Retinal pigment epithelial cell (primary cell): ENCODE measurements around the gene KLHL29.

Experiments used
- DNase-seq: peaks from one replicate; pipeline ENCODE4 v3.0.0-alpha.2; 2010; ENCODE audit warnings: low read depth
- H3K4me3 ChIP-seq: 2 replicates; pipeline ENCODE4 v1.5.1; 2011; ENCODE audit warnings: mild to moderate bottlenecking, low read length, control low read depth, moderate library complexity
- CTCF ChIP-seq: conservative IDR thresholded peaks from 2 replicates; pipeline ENCODE4 v1.5.1; 2011; ENCODE audit warnings: low read depth, low read length, control low read depth, inconsistent platforms

The KLHL29 gene

GRCh38 chr2:23478087-23478932 is 93.3 kb downstream of the KLHL29 start:
- no peak for TF ChIP-seq CTCF
- no peak for DNase-seq

GRCh38 chr2:23478933-23479683 is 94.1 kb downstream of the KLHL29 start:
- DNase-seq = no peak
- TF ChIP-seq CTCF = no peak
- H3K4me3 ChIP-seq = no peak overlapping the region

More at GRCh38 chr2:23478087-23478932, 93.3 kb downstream of the KLHL29 start:
- no peak overlapping the region for H3K4me3 ChIP-seq

GRCh38 chr2:23480957-23481797 is 96.2 kb downstream of the KLHL29 start:
- DNase-seq = peak; percentile 69
- no peak for TF ChIP-seq CTCF
- no peak overlapping the region for H3K4me3 ChIP-seq

GRCh38 chr2:23482188-23482587 is 97.2 kb downstream of the KLHL29 start:
- DNase-seq = no peak
- TF ChIP-seq CTCF = no peak
- H3K4me3 ChIP-seq = no peak overlapping the region

GRCh38 chr2:23482607-23483006 is 97.6 kb downstream of the KLHL29 start:
- no peak for TF ChIP-seq CTCF

GRCh38 chr2:23483791-23484190 is 98.8 kb downstream of the KLHL29 start:
- no peak for DNase-seq
- no peak for TF ChIP-seq CTCF
- no peak overlapping the region for H3K4me3 ChIP-seq

More at GRCh38 chr2:23482607-23483006, 97.6 kb downstream of the KLHL29 start:
- DNase-seq = no peak
- H3K4me3 ChIP-seq = no peak overlapping the region
